HepG2 (cell line): ENCODE measurements around the gene TMEM33. TPM values are rescaled to one million over a fixed set of nuclear protein-coding genes. Genes with fewer than 3 reads are reported as not detected.

Source experiments
- AGO2 ChIP-seq: fragments of 200-400 bp; formaldehyde crosslinking; optimal IDR thresholded peaks from 2 replicates; pipeline ENCODE3; 2017; ENCODE audit warnings: mild to moderate bottlenecking, low read depth, low read length, moderate library complexity
- ARNTL ChIP-seq: sonication (generic); formaldehyde crosslinking; IDR thresholded peaks from 2 replicates; pipeline ENCODE4 v1.4.0; 2020; ENCODE audit warnings: mild to moderate bottlenecking, missing genetic modification reagents
- ATF1 ChIP-seq: IDR thresholded peaks from 2 replicates; pipeline ENCODE4 v1.6.1; 2016; ENCODE audit warnings: mild to moderate bottlenecking, control low read depth
- CSRNP2 ChIP-seq: sonication (generic); formaldehyde crosslinking; conservative IDR thresholded peaks from 2 replicates; pipeline ENCODE4 v1.8.0; 2022; ENCODE audit warnings: low read depth, missing genetic modification reagents
- ELF1 ChIP-seq: sonication (generic); formaldehyde crosslinking; IDR thresholded peaks from 2 replicates; pipeline ENCODE4 v1.4.0; 2020; ENCODE audit warnings: missing genetic modification reagents
- KMT2B ChIP-seq: IDR thresholded peaks from 2 replicates; pipeline ENCODE4 v1.6.1; 2016; ENCODE audit warnings: missing genetic modification reagents, missing compliant biosample characterization
- MATR3 ChIP-seq: sonication (generic); formaldehyde crosslinking; IDR thresholded peaks from 2 replicates; pipeline ENCODE4 v1.4.0; 2020; ENCODE audit warnings: missing genetic modification reagents
- NCOA2 ChIP-seq: sonication (generic); formaldehyde crosslinking; IDR thresholded peaks from 2 replicates; pipeline ENCODE4 v1.8.0; 2022; ENCODE audit warnings: inconsistent platforms
- NFE2L2 ChIP-seq: fragments of 150-350 bp; IDR thresholded peaks from 2 replicates; pipeline ENCODE4 v1.6.1; 2014; ENCODE audit warnings: low read length
- PBX2 ChIP-seq: IDR thresholded peaks from 2 replicates; pipeline ENCODE4 v1.6.1; 2016; ENCODE audit warnings: control low read depth
- PLSCR1 ChIP-seq: sonication (generic); formaldehyde crosslinking; IDR thresholded peaks from 2 replicates; pipeline ENCODE4 v1.5.0; 2020; ENCODE audit warnings: missing genetic modification reagents, mild to moderate bottlenecking, borderline replicate concordance
- RELA ChIP-seq: sonication (generic); formaldehyde crosslinking; IDR thresholded peaks from 2 replicates; pipeline ENCODE4 v1.4.0; 2020; ENCODE audit warnings: missing genetic modification reagents
- RORA ChIP-seq: sonication (generic); formaldehyde crosslinking; IDR thresholded peaks from 2 replicates; pipeline ENCODE4 v1.5.0; 2020; ENCODE audit warnings: mild to moderate bottlenecking, missing genetic modification reagents, moderate library complexity
- SETDB1 ChIP-seq: sonication (generic); formaldehyde crosslinking; IDR thresholded peaks from 2 replicates; pipeline ENCODE4 v1.5.1; 2020; ENCODE audit warnings: missing genetic modification reagents, mild to moderate bottlenecking, borderline replicate concordance
- SMAD3 ChIP-seq: sonication (generic); formaldehyde crosslinking; IDR thresholded peaks from 2 replicates; pipeline ENCODE4 v1.4.0; 2020; ENCODE audit warnings: missing genetic modification reagents
- TFAP4 ChIP-seq: sonication (generic); IDR thresholded peaks from 2 replicates; pipeline ENCODE4 v1.6.1; 2016; ENCODE audit warnings: low read depth, borderline replicate concordance
- TGIF2 ChIP-seq: IDR thresholded peaks from 2 replicates; pipeline ENCODE4 v1.6.1; 2016; ENCODE audit warnings: control low read depth, missing compliant biosample characterization
- ZBTB43 ChIP-seq: sonication (generic); formaldehyde crosslinking; conservative IDR thresholded peaks from 2 replicates; pipeline ENCODE4 v1.4.0; 2020; ENCODE audit warnings: missing genetic modification reagents
- ZNF101 ChIP-seq: sonication (generic); formaldehyde crosslinking; IDR thresholded peaks from 2 replicates; pipeline ENCODE4 v1.4.0; 2020; ENCODE audit warnings: mild to moderate bottlenecking, low read depth, missing genetic modification reagents, borderline replicate concordance
- ZNF256 ChIP-seq: sonication (generic); formaldehyde crosslinking; conservative IDR thresholded peaks from 2 replicates; pipeline ENCODE4 v1.4.0; 2020; ENCODE audit warnings: missing genetic modification reagents
- ZNF317 ChIP-seq: sonication (generic); formaldehyde crosslinking; IDR thresholded peaks from 2 replicates; pipeline ENCODE4 v1.5.0; 2020; ENCODE audit warnings: mild to moderate bottlenecking, missing genetic modification reagents
- ZNF354B ChIP-seq: sonication (generic); formaldehyde crosslinking; IDR thresholded peaks from 2 replicates; pipeline ENCODE4 v1.8.0; 2022; ENCODE audit warnings: mild to moderate bottlenecking, missing genetic modification reagents
- ZNF431 ChIP-seq: sonication (generic); formaldehyde crosslinking; IDR thresholded peaks from 2 replicates; pipeline ENCODE4 v1.9.0; 2022; ENCODE audit warnings: missing genetic modification reagents, low read depth, mild to moderate bottlenecking, borderline replicate concordance
- ZNF704 ChIP-seq: sonication (generic); formaldehyde crosslinking; IDR thresholded peaks from 2 replicates; pipeline ENCODE4 v1.8.1; 2023; ENCODE audit warnings: mild to moderate bottlenecking, inconsistent platforms, moderate library complexity, missing genetic modification reagents, borderline replicate concordance
- polyA plus RNA-seq, 8 experiments: library from polyadenylated mRNA; depleted of rRNA in 3 of 8; stranded (reverse) in 7 of 8; unstranded in 1 of 8; fragments of >200 nt; fragmentation: Illumina TruSeq in 4 of 8; extraction: Trizol in 4 of 8; gene quantifications; 2 replicates each; pipeline versions ENCODE4 v1.2.1 to v1.2.3, GENCODE V29; 2011 to 2016; ENCODE audit warnings: low read depth in 4 of 8, missing spikeins in 1 of 8, mixed read lengths in 1 of 8; ENCODE audit not compliant: insufficient read depth in 1 of 8
- total RNA-seq, 5 experiments: library from RNA; depleted of rRNA; stranded (reverse); fragments of >200 nt; fragmentation: Illumina TruSeq; extraction: Trizol; gene quantifications; 2 replicates each; pipeline ENCODE4 v1.2.3, GENCODE V29; 2016; ENCODE audit warnings: low read depth in 1 of 5

Gene TMEM33
- total and polyA plus RNA-seq, 2 of the 13 experiments (the other 11 are each of a cell fraction or from before 2014, with no cell fraction given) = 36.1 to 66.6 TPM

- TF ChIP-seq ARNTL (CRISPR knock-in tag) (peak; percentile 76; the same call in 1 of the 2 replicates), SETDB1 (CRISPR knock-in tag) (no peak), PBX2 (no peak), ZNF431 (CRISPR knock-in tag) (no peak), ELF1 (peak; percentile 96), CSRNP2 (CRISPR knock-in tag) (no peak), KMT2B (CRISPR knock-in tag) (peak; percentile 93), ZNF354B (CRISPR knock-in tag) (no peak), TGIF2 (CRISPR knock-in tag) (no peak), RORA (CRISPR knock-in tag) (no peak), TFAP4 (peak; percentile 44; the same call in 1 of the 2 replicates), SMAD3 (CRISPR knock-in tag) (peak; percentile 69; the same call in 1 of the 2 replicates), ZNF704 (CRISPR knock-in tag) (0 out of 2 replicates have a peak, but pooled peaks have one; percentile 21), NCOA2 (CRISPR knock-in tag) (peak; percentile 25; the same call in 1 of the 2 replicates), ZBTB43 (CRISPR knock-in tag) (peak; percentile 40; the same call in 1 of the 2 replicates), NFE2L2 (no peak), ZNF101 (no peak), AGO2 (peak; percentile 87), ATF1 (CRISPR knock-in tag) (peak; percentile 79), RELA (CRISPR knock-in tag) (0 out of 2 replicates have a peak, but pooled peaks have one; percentile 51), MATR3 (CRISPR knock-in tag) (no peak), PLSCR1 (CRISPR knock-in tag) (no peak), ZNF317 (CRISPR knock-in tag) (no peak), ZNF256 (CRISPR knock-in tag) (no peak)
Measured at GRCh38 chr4:41934901-41935651, at the start of gene TMEM33 (continued).
